GM23248 (cell line): Measurements from ENCODE around the gene ICE1.

ENCODE experiments used
- EZH2 ChIP-seq: fragments of 200-600 bp; sonication (generic); IDR thresholded peaks from 2 replicates; pipeline ENCODE4 v1.6.1; 2018; ENCODE audit warnings: antibody characterized with exemption, mild to moderate bottlenecking; ENCODE audit not compliant: insufficient read depth, poor library complexity, severe bottlenecking
- EZH2phosphoT487 ChIP-seq: fragments of 200-600 bp; sonication (generic); IDR thresholded peaks from 2 replicates; pipeline ENCODE4 v1.6.1; 2018; ENCODE audit warnings: antibody characterized with exemption, moderate library complexity, mild to moderate bottlenecking, low read depth; ENCODE audit not compliant: insufficient read depth

- TF ChIP-seq EZH2phosphoT487 (no peak), EZH2 (no peak)
These were observed 24.4 kb upstream of the ICE1 start for GRCh38 chr5:5398071-5398470.
